Measurements from ENCODE around the gene CELA2A.
"Not testable (repeated sequence)": the region's sequence is repeated elsewhere in the genome, so short reads cannot be mapped to it uniquely, and the experiment has no call there.

CELA2A gene

GRCh38 chr1:15468145-15468544 lies 11.6 kb downstream of the CELA2A start:
- no peak for DNase-seq (ENCODE audit: low read depth in 2 of 2)

GRCh38 chr1:15469361-15469760 lies 12.8 kb downstream of the CELA2A start:
- DNase-seq (ENCODE audit: low read depth in 2 of 2): no peak

GRCh38 chr1:15469821-15470448 lies 13.4 kb downstream of the CELA2A start:
- DNase-seq (ENCODE audit: low read depth in 2 of 2): not testable (repeated sequence)

- not testable (repeated sequence) for DNase-seq (ENCODE audit: low read depth in 2 of 2)
Measured at GRCh38 chr1:15471067-15471466, 14.5 kb downstream of the CELA2A start.

- not testable (repeated sequence) for DNase-seq (ENCODE audit: low read depth in 2 of 2)
Measured at GRCh38 chr1:15471723-15472122, 15.2 kb downstream of the CELA2A start.

- no peak for DNase-seq (ENCODE audit: low read depth in 2 of 2)
Measured at GRCh38 chr1:15472587-15472986, 16.1 kb downstream of the CELA2A start.

GRCh38 chr1:15475752-15476314 lies 19.3 kb downstream of the CELA2A start, which contains the start of gene CELA2B:
Gene CELA2B (plus strand): TSS chr1:15476104. CDS start chr1:15476126, 22 bp downstream.
- no peak for DNase-seq (ENCODE audit: low read depth in 2 of 2)

GRCh38 chr1:15476927-15477326 lies 20.4 kb downstream of the CELA2A start:
- DNase-seq (ENCODE audit: low read depth in 2 of 2): no peak

- DNase-seq (ENCODE audit: low read depth in 2 of 2): no peak
Measured at GRCh38 chr1:15477646-15478212, 21.2 kb downstream of the CELA2A start.

- DNase-seq (ENCODE audit: low read depth in 2 of 2): no peak
Measured at GRCh38 chr1:15479654-15480347, 23.3 kb downstream of the CELA2A start.

- DNase-seq (ENCODE audit: low read depth in 2 of 2): not testable (repeated sequence)
Measured at GRCh38 chr1:15482455-15482854, 25.9 kb downstream of the CELA2A start.

GRCh38 chr1:15482983-15483543 lies 26.5 kb downstream of the CELA2A start:
- DNase-seq (ENCODE audit: low read depth in 2 of 2): not testable (repeated sequence)

GRCh38 chr1:15483971-15484370 lies 27.4 kb downstream of the CELA2A start:
- DNase-seq (ENCODE audit: low read depth in 2 of 2): no peak

GRCh38 chr1:15484443-15484842 lies 27.9 kb downstream of the CELA2A start:
- not testable (repeated sequence) for DNase-seq (ENCODE audit: low read depth in 2 of 2)

- no peak for DNase-seq (ENCODE audit: low read depth in 2 of 2)
Measured at GRCh38 chr1:15485636-15486035, 29.1 kb downstream of the CELA2A start.

GRCh38 chr1:15486844-15487610 lies 30.5 kb downstream of the CELA2A start:
- DNase-seq (ENCODE audit: low read depth in 2 of 2): not testable (repeated sequence)

GRCh38 chr1:15488371-15488770 lies 31.8 kb downstream of the CELA2A start:
- DNase-seq (ENCODE audit: low read depth in 2 of 2): no peak

- no peak for DNase-seq (ENCODE audit: low read depth in 2 of 2)
Measured at GRCh38 chr1:15489052-15489736, 32.7 kb downstream of the CELA2A start.

GRCh38 chr1:15491010-15491409 lies 34.5 kb downstream of the CELA2A start:
- DNase-seq (ENCODE audit: low read depth in 2 of 2): not testable (repeated sequence)

- no peak for DNase-seq (ENCODE audit: low read depth in 2 of 2)
Measured at GRCh38 chr1:15492596-15492995, 36.1 kb downstream of the CELA2A start.

GRCh38 chr1:15493869-15494390 lies 37.4 kb downstream of the CELA2A start:
- no peak for DNase-seq (ENCODE audit: low read depth in 2 of 2)
